GM19324 (cell line): ENCODE results near the gene MRFAP1L1.

Experiments
- ATAC-seq: cut with Tn5 transposase; IDR thresholded peaks from one replicate; pipeline ENCODE4 v1.9.1; 2021; ENCODE audit warnings: mild to moderate bottlenecking, moderate library complexity; ENCODE audit not compliant: unreplicated experiment, low FRiP score

MRFAP1L1 gene

DNA sequence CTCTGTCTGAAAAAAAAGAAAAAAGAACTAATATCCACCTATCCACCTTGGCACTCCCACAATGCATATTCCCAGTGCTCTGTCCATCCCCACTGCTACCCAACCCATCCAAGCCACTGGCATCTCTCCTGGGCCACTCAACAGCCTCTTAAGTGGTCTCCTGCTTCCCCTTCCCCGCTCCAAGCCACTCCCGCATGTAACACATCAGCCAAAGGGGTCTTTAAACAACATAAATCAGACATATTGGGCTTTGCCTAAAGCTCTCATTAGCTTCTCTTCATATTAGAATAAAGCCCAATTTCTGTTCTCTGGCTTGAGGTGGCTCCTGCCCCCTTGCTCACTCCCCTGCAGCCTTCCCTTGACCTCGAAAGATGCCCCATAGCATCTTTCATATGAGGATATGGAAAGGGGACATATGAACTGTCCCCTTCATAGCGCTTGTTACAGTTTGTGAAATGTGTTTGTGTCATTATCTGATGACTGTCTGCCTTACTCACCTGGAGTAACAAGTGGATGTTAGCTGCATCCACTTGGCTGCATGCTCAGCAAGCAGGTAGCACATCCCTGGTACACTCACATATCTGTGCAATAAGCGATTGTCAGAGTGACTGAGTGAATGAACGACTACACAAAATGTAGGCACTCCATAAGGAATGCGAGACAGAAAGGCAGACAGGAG is 9.4 kb upstream of the MRFAP1L1 start:
- no peak for ATAC-seq

DNA sequence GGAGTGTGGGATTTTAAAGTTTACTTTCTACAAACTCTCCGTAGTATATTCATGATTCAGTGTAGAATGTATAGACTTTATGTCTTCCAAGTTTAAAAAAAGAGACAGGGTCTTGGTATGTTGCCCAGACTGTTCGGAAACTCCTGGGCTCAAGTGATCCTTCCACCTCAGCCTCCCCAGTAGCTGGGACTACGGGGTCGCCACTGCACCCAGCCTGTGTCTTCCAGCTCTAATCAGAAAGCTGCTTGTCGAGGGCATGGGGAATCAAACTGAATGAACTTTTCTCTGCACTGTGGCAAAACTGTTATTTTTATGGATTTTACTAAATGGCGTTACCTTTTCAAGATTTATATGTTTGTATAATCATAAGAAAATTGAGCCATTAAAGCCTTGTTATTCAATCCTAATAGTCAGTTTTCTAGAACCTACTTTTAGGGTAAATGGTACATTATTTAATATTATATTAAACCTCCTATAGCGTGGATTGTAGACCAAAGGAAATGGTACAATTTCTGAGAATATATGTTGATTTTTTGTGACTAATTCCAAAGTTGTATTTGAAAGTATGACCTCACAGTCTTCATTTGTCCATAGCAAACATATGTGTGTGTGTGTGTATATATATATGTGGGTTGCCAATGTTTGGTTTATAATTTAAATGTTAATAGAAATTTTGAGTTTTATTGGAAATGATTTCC is 7.4 kb upstream of the MRFAP1L1 start:
- no peak for ATAC-seq

DNA sequence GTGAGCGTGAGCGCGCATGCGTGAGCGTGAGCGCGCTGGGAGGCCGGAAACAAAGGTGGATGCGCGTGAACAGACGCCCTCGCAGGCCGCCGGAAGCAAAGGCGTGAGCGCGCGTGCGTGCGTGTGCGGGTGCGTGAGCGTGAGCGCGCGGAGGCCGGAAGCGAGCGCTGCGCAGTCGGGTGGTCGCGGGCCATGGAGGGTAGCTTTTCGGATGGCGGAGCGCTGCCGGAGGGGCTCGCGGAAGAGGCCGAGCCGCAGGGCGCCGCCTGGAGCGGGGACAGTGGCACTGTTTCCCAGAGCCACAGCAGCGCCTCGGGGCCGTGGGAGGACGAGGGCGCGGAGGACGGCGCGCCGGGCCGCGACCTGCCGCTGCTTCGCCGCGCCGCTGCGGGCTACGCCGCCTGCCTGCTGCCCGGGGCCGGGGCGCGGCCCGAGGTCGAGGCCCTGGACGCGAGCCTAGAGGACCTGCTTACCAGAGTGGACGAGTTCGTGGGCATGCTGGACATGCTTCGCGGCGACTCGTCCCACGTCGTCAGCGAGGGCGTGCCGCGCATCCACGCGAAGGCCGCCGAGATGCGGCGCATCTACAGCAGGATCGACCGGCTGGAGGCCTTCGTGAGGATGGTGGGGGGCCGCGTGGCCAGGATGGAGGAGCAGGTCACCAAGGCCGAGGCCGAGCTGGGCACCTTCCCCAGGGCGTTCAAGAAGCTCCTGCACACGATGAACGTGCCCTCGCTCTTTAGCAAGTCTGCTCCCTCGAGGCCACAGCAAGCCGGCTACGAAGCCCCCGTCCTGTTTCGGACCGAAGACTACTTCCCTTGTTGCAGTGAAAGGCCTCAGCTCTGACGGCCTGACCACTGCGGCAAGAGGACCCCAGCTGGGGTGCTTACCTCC is 6.6 kb upstream of the MRFAP1L1 start, which contains the start of gene BLOC1S4:
TSS of gene BLOC1S4 (plus strand) at position 157 of the 894 bp plus-strand sequence. CDS start at position 193, 36 bp downstream.
- ATAC-seq, result peak; percentile 92

DNA sequence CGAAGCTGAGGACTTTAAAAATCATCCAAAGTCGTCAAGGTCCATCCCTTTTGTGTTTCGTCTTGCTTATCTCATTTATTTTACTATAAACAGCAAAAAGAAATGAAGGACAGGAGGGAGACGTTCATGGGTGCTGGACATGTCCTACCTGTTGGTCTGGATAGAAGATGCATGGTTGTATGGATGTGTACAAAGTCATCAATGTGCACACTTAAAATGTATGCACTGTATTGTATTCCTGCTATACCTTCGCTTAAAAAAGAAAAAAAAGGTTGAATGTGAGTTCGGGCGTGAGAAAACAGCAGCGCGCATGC is 6.0 kb upstream of the MRFAP1L1 start:
- no peak for ATAC-seq

GRCh38 chr4:6714954-6715353 is 5.3 kb upstream of the MRFAP1L1 start:
- ATAC-seq, result no peak

DNA sequence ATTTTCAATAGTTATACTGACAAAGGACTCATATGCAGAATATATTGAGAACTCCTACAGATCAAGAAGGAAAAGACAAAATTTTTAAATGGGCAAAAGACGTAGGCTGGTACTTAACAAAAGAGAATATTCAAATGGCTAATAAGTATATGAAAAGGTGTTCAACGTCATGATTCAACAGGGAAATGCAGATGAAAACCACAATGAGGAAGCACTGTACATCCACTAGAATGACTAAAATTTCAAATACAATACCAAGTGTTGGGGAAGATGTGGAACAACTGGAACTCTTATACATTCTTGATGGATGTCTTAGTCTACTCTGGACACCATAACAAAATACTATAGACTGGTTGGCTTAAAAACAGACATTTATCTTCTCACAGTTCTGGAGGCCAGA is 1.3 kb upstream of the MRFAP1L1 start:
- ATAC-seq, result no peak

- no peak for ATAC-seq
These were observed 617 bp upstream of the MRFAP1L1 start for GRCh38 chr4:6710282-6710681.

DNA sequence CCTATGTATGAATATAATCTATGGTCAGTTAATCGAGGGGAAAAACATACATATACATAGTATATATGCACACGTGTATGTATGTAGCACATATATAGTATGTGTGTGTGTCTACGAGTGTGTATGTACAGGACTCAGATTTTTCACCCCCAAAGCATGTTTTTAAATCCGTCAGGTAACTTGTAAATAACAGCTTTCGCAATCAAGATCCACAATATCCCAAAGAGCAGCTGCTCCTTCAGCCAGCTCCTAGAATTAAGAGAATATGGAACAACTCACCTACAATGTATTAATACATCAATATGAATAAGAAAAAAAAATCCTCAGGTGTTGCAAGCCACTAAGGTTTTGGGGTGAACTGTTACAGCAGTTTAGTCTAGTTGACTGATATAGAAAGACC is 3.5 kb downstream of the MRFAP1L1 start:
- ATAC-seq, result no peak

GRCh38 chr4:6705646-6706045 is 4.0 kb downstream of the MRFAP1L1 start:
- ATAC-seq, result no peak

DNA sequence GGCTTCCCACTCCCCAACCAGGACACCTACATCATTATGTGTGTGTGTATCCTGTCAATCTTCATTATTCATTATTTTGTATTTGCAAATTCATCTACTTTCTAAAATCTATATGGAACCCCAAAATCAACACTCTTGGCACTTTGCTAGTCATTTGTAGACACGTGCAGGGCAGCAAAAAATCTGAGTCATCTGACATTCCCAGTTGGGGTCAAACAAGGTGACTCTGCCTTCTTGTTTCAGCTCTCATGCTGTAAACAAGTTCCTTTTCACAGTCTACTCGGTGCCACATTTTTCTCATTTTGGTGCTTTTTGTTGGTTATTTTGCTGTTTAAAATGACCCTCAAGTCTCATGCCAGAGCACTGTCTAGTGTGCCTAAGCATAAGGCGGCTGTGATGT is 5.9 kb downstream of the MRFAP1L1 start:
- no peak for ATAC-seq

DNA sequence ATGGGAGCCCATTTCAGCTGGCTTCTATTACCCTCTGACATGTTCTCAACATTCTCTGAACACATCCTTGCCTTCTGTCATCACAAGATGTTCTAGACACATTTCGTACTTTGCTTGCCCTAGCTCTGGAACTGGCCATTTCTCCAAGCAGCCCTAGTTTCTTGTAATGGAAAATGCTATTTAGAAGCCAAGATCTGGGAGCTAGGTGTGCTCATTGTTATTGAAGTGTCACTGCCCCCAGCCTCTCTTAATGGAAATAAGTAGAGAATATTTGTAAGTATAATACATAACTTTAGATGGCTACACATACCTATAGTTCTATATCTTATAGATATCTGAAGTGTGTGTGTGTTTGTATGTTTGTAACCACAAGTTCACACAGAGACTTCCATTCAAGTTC is 6.9 kb downstream of the MRFAP1L1 start:
- no peak for ATAC-seq

DNA sequence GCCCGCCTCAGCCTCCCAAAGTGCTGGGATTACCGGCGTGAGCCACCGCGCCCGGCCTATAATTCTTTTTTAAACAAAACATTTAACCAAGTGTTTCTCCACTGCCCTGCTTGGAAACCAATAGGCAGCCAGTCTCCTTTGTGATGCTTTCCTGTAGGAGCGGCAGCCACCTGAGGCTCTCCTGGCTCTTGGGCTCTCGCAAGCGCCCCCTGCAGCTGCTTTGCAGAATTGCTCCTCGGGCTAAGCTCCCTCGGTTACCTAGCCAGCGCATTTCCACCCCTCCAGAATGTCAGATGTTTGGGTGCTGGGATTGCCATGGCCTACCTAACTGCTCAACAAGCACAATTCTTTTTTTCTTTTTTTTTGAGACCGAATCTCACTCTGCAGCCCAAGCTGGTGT is 8.3 kb downstream of the MRFAP1L1 start:
- no peak for ATAC-seq

- ATAC-seq, result no peak
These were observed 9.8 kb downstream of the MRFAP1L1 start for GRCh38 chr4:6699903-6700302.

- no peak for ATAC-seq
These were observed 10.3 kb downstream of the MRFAP1L1 start for GRCh38 chr4:6699388-6699787.

- no peak for ATAC-seq
These were observed 12.5 kb downstream of the MRFAP1L1 start for GRCh38 chr4:6697131-6697530.

- ATAC-seq, result no peak
These were observed 13.1 kb downstream of the MRFAP1L1 start for GRCh38 chr4:6696611-6697010.

GRCh38 chr4:6695660-6696610 is 13.7 kb downstream of the MRFAP1L1 start:
- ATAC-seq, result no peak

DNA sequence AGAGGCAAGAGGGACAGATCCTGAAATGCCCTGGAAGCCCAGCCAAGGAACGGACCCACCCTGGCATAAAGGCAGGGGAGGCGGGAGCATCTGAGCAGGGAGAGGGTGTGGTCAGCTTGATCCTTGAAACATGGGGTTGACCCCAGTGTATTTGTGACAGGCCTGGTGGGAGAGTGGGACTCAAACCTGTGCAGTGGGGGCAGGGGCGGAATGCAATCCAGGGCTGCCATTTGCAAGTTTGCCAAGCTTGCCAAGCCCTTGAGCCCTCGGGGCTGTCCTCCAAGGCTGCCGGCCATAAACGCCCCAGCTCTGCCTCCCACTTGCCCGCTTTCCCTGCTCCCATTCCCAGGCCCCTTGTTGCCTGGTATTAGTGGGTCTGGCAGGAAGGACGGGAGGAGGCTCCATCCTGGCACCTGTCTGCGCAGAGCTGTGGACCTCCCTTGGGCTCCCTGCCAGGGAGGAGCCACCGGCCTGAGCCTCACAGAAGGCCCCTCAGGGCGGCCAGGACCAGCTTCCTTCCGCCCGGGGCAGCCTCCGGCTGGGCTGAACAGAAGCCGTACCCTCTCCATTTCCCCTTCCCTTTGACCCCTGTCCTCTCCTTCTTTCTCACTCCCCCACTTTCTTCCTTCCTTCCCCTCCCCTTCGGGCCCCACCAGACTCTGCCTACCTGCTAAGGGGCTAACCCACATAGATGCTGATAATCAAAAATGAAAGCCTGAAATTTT is 15.3 kb downstream of the MRFAP1L1 start:
- no peak for ATAC-seq
